Cardiac fibroblast (primary cell): ENCODE data around the gene PWWP2A.
"Not testable (repeated sequence)": the region's sequence is repeated elsewhere in the genome, so short reads cannot be mapped to it uniquely, and the experiment has no call there.

Experiments used
- DNase-seq, 2 donors: peaks; one replicate each; pipeline versions ENCODE4 v3.0.0 to v3.0.0-alpha.2; 2010; ENCODE audit warnings: low read depth in 2 of 2
- H3K4me3 ChIP-seq, 2 donors: replicated peaks in 1 of 2; 1 replicate in 1 of 2; 2 replicates in 1 of 2; pipeline ENCODE4 v1.5.1; 2011; ENCODE audit warnings: low read depth in 2 of 2, low read length in 2 of 2, mild to moderate bottlenecking in 2 of 2, moderate library complexity in 1 of 2
- TF ChIP-seq, protein P1 (sequence below): IDR thresholded peaks from one replicate; pipeline ENCODE4 v1.5.1; 2011; ENCODE audit warnings: low read depth, mild to moderate bottlenecking, low read length, inconsistent platforms

PWWP2A gene

DNA sequence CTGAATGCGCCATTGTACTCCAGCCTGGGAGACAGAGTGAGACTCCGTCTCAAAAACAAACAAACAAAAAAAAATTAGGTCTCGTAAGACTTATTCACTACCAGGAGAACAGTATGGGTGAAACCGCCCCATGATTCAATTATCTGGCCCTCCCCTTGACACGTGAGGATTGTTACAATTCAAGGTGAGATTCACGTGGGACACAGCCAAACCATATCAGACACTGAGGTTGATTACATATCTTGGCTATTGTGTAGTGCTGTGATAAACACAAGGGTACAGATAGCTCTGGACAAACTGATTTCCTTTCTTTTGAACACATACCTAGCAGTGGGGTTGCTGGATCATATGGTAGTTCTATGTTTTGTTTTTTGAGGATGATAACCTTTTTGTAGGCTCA is 42.4 kb upstream of the PWWP2A start:
- TF ChIP-seq, protein P1, sequence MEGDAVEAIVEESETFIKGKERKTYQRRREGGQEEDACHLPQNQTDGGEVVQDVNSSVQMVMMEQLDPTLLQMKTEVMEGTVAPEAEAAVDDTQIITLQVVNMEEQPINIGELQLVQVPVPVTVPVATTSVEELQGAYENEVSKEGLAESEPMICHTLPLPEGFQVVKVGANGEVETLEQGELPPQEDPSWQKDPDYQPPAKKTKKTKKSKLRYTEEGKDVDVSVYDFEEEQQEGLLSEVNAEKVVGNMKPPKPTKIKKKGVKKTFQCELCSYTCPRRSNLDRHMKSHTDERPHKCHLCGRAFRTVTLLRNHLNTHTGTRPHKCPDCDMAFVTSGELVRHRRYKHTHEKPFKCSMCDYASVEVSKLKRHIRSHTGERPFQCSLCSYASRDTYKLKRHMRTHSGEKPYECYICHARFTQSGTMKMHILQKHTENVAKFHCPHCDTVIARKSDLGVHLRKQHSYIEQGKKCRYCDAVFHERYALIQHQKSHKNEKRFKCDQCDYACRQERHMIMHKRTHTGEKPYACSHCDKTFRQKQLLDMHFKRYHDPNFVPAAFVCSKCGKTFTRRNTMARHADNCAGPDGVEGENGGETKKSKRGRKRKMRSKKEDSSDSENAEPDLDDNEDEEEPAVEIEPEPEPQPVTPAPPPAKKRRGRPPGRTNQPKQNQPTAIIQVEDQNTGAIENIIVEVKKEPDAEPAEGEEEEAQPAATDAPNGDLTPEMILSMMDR: no peak
- H3K4me3 ChIP-seq: no peak overlapping the region
- DNase-seq: no peak

DNA sequence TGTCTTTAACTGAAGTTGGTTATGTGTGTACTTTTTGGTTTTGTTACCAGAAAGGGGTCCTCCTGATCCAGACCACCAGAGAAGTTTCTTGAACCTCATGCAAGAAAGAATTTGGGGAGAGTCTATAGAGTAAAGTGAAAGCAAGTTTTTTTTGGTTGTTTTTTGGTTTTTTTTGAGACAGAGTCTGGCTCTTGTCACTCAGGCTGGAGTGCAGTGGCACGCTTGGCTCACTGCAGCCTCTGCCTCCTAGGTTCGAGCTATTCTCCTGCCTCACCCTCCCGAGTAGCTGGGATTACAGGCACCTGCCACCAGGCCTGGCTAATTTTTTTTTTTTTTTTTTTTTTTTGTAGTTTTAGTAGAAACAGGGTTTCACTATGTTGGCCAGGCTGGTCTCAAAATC is 41.6 kb upstream of the PWWP2A start:
- H3K4me3 ChIP-seq, DNase-seq: not testable (repeated sequence)

DNA sequence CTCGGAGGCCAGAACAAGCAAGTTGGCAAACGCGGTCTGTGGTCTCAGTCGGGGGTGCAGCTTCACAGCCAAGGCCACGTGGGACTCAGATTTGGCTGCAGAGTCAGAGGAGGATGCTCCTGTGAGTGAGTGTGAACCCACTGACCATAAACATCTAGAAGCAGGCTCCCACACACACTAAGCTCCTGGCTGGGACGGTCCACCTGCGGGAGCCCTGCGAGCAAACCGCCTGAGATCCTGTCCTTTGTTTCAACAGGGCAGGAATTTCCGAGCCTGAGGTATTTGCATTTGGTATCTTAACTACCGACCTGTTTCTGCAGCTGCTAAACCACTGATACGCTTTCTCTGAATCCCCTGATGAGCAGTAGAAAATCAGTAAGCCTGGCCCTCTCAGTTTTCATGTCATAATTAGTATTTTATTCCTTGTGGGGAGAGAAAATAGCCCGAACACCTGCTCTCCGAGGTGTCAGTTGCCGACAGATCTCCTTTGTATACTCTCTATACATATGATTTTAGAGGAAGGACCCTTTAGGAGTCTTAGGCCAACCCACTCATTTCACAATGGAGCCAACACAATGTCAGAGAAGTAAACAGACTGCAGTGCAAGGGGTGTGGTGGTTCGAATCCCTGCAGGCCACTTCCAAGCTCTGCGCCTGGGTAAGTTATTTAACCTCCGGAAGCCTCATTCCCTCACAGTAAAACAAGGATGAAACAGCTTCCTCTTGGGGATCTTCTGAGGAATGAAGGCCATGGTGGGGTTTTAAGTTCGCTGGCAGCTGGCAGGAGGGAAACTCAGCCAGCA is 40.9 kb upstream of the PWWP2A start:
- TF ChIP-seq, protein P1: no peak
- H3K4me3 ChIP-seq: no peak overlapping the region
- DNase-seq: no peak

DNA sequence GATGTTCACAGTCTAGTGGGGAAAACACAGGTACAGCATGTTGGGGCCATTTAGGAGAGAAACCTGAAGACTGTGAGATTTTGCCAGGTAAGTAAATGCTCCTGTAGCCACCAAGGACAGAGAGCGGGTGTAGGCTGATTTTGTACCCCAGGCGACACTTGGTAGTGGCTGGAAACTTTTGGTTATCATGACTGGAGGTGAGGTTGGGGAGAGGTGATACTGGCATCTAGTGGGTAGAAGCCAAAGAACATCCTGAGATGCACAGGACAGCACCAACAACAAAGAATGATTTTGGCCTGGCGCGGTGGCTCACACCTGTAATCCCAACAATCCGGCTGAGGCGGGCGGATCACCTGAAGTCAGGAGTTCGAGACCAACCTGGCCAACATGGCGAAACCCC is 38.8 kb upstream of the PWWP2A start:
- TF ChIP-seq, protein P1: no peak
- H3K4me3 ChIP-seq: no peak overlapping the region
- no peak for DNase-seq

DNA sequence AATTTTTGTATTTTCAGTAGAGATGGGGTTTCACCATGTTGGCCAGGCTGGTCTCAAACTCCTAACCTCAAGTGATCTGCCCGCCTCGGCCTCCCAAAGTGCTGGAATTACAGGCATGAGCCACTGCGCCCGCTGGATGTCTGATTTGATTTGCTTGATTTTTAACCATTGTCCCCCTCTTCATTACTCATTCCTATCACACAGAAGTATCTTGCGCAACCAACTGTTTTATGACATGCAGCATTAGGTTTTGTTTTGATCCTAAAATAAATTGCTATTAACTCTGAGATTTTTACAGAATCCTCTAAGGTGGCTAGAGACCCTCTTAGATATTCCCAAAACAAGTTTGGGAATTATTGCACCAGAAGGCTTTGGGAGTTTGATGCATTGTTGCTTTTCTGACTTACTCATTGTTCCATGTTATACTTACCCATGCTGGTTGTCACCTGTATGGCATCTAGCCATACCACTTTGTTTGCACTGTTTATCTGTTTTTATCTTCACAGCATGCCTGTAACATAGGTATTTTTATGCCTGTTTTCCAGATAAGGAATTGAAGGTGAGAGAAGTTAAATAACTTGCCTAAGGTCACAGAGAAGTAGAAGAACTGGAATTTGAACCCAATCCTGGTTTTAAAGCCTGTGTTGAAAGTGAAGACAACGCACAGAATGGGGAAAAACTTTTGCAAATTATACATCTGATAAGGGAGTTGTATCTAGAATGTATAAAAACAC is 35.9 kb upstream of the PWWP2A start:
- TF ChIP-seq, protein P1: no peak
- peak in 1 of 2 donors; percentile 49 for DNase-seq
- no peak overlapping the region for H3K4me3 ChIP-seq

DNA sequence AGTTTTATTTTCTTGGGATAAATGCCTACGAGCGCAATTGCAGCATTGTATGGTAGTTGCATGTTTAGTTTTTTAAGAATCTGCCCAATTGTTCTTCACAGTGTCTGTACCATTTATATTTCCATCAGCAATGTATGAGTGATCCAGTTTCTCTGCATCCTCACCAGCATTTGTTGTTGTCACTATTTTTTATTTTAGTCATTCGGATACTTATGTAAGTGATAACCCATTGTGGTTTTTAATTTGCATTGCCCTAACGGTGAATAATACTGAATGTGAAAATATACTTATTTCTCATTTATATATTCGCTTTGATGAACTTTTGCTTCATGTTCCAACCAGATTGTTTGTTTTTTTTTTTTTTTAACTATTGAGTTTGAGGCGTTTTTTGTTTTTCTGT is 33.7 kb upstream of the PWWP2A start:
- TF ChIP-seq, protein P1: no peak
- H3K4me3 ChIP-seq: no peak overlapping the region
- DNase-seq: no peak

DNA sequence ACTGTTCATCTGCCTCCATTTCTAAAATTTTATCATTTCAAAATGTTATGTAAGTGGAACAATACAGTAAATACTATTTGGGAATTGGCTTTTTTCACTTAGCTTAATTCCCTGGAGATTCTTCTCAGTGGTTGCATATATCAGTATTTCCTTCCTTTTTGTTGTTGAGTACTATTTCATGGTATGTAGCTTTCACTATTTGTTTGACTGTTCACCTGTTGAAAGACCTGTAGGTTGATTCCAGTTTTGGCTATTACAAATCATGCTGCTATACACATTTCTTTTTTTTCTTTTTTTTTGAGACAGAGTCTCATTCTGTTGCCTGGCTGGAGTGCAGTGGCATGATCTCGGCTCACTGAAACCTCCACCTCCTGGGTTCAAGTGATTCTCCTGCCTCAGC is 33.0 kb upstream of the PWWP2A start:
- H3K4me3 ChIP-seq: no peak overlapping the region
- TF ChIP-seq, protein P1: no peak
- DNase-seq: no peak
